Ovary (tissue), 9 donors: ENCODE measurements around the gene TBC1D22B. TPM values are rescaled to one million over a fixed set of nuclear protein-coding genes. Genes with fewer than 3 reads are reported as not detected.

Experiments used
- DNase-seq, 5 donors: peaks; one replicate each; pipeline ENCODE4 v3.0.0-alpha.2; 2019 to 2020
- H3K27ac ChIP-seq, 2 donors: fragments of 200-600 bp; one replicate each; pipeline versions ENCODE4 v1.5.1 to v1.8.0; 2019 to 2022
- H3K27me3 ChIP-seq: fragments of 200-600 bp; one replicate; pipeline ENCODE4 v1.8.0; 2022
- H3K36me3 ChIP-seq: fragments of 200-600 bp; sonication (generic); one replicate; pipeline ENCODE4 v1.5.1; 2019
- H3K4me1 ChIP-seq: one replicate; pipeline ENCODE4 v1.8.1; 2013; ENCODE audit warnings: mild to moderate bottlenecking, moderate library complexity; ENCODE audit not compliant: insufficient read depth
- H3K4me3 ChIP-seq: fragments of 200-600 bp; sonication (generic); one replicate; pipeline ENCODE4 v1.5.1; 2017
- H3K9me3 ChIP-seq, 2 donors: fragments of 200-600 bp in 1 of 2; sonication (generic) in 1 of 2; one replicate each; pipeline versions ENCODE4 v1.5.1 to v1.8.1; 2013 to 2019; ENCODE audit warnings: mild to moderate bottlenecking in 1 of 2, moderate library complexity in 1 of 2
- CTCF ChIP-seq, 3 donors: fragments of 450-650 bp in 2 of 3; fragments of 200-600 bp in 1 of 3; IDR thresholded peaks; one replicate each; pipeline versions ENCODE4 v1.5.1 to v1.8.0; 2016 to 2022; ENCODE audit warnings: antibody characterized with exemption in 3 of 3, mild to moderate bottlenecking in 1 of 3
- EP300 ChIP-seq: sonication (generic); formaldehyde crosslinking; IDR thresholded peaks from one replicate; pipeline ENCODE4 v1.6.1; 2017; ENCODE audit warnings: antibody characterized with exemption
- POLR2A ChIP-seq: fragments of 450-650 bp; IDR thresholded peaks from one replicate; pipeline ENCODE4 v1.6.1; 2017; ENCODE audit warnings: antibody characterized with exemption, mild to moderate bottlenecking, moderate library complexity
- WGBS, 3 donors: extraction: QIAGEN DNeasy Blood & Tissue Kit in 1 of 3; methylation state at CpG; one replicate each; pipeline versions ENCODE4 v1.1.5 to v1.1.7; 2013 to 2017; 5-methylcytosine and 5-hydroxymethylcytosine counted together
- intact Hi-C, 4 donors: fragments of 100-400 bp; cut with DNase I; formaldehyde crosslinking; loops; one replicate each; pipeline versions ENCODE4 v1.11.0 to v1.15.1; 2022 to 2023
- polyA plus RNA-seq, 2 donors: library from polyadenylated mRNA; stranded (reverse); fragments of 200-250 nt in 1 of 2; fragments of 350-450 nt in 1 of 2; fragmentation: Illumina TruSeq in 1 of 2; extraction: RNeasy Lipid Tissue Mini Kit (QIAGEN cat#74804) in 1 of 2; gene quantifications; one replicate each; pipeline ENCODE4 v1.2.3, GENCODE V29; 2013 to 2014
- total RNA-seq, 7 donors: library from RNA; depleted of rRNA in 2 of 7; stranded (reverse); fragments of >200 nt in 2 of 7; fragmentation: NEBNext Ultra II Directional in 3 of 7; extraction: Animal tissue kit (Norgen Biotek cat#: 25700) in 3 of 7; gene quantifications; one replicate each; pipeline versions ENCODE4 v1.1.0 to v1.2.4, GENCODE V29; 2016 to 2023
- donor health status: DM: no; HTN: no; CAD: no; lungs with moderate emphysema.
- donor health status: DM: no; HTN: no; CAD: no.
- donor health status: Bipolar disorder and iron deficiency.
- donor health status: DM: yes; HTN: yes; CAD: no.
- donor health status: DM: no; HTN: no; CAD: no.
- donor health status: DM: yes; HTN: yes; CAD: no.

TBC1D22B gene
- total and polyA plus RNA-seq, 9 donors, result 7.4 to 17.7 (median 12.8) TPM

DNA sequence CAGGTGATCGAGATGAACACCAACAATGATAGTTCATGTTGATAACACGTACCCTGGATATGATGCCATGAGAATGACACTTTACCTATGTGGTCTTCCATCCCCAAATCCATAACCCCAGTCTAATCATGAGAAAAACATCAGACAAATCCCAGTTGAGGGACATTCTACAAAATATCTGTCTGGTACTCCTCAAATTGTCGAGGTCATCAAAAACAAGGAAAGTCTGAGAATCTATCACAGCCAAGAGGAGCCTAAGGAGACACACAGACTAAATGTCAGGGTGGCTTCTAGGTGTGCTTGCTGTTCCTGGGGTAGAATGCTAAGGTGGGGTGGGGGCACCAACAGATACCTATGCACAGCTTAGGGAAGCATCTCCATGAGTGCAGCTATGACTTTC lies 93.5 kb downstream of the TBC1D22B start:
- Histone ChIP-seq H3K4me1 (peaks cover 2% of the 10 kb centered on the region), H3K4me3 (no peak overlapping the region)
- no peak for TF ChIP-seq POLR2A
- TF ChIP-seq EP300, result no peak
- no peak for TF ChIP-seq CTCF (IDR thresholded peaks at IDR 0.05)

GRCh38 chr6:37352384-37352783 lies 94.8 kb downstream of the TBC1D22B start:
- no peaks in the 10 kb centered on the region for H3K27me3 ChIP-seq
- WGBS, 3 donors, result 90 to 98% (median 91%) methylated on average over 3 of the region's 3 CpGs
- H3K4me1 ChIP-seq, result peaks cover 2% of the 10 kb centered on the region
- no peaks in the 10 kb centered on the region for H3K36me3 ChIP-seq
- TF ChIP-seq POLR2A (no peak), CTCF (IDR thresholded peaks at IDR 0.05) (no peak)
- no peaks in the 10 kb centered on the region for H3K9me3 ChIP-seq
- no peak for DNase-seq
- no peak overlapping the region for H3K4me3 ChIP-seq
- intact Hi-C loops, result no loop called here
- H3K27ac ChIP-seq, result no peak overlapping the region

More for the DNA sequence above, 93.5 kb downstream of the TBC1D22B start:
- 84 to 94% (median 93%) methylated on average over 3 of the region's 3 CpGs for WGBS, 3 donors
- Histone ChIP-seq H3K36me3 (no peaks in the 10 kb centered on the region), H3K27ac (no peak overlapping the region), H3K27me3 (no peaks in the 10 kb centered on the region), H3K9me3 (no peaks in the 10 kb centered on the region)
- DNase-seq, result no peak
- intact Hi-C loops, result no loop called here

GRCh38 chr6:37353761-37354525 lies 96.4 kb downstream of the TBC1D22B start, which contains the start of gene RNF8:
Gene RNF8 (plus strand): TSS chr6:37353983. CDS start chr6:37354165, 182 bp downstream.
- TF ChIP-seq POLR2A (no peak), EP300 (no peak), CTCF (IDR thresholded peaks at IDR 0.05) (no peak)
- intact Hi-C loops, result no loop called here
- Histone ChIP-seq H3K27me3 (no peaks in the 10 kb centered on the region), H3K36me3 (no peaks in the 10 kb centered on the region), H3K4me3 (peak within 1 kb of the TSS; percentile 74), H3K4me1 (peaks cover 2% of the 10 kb centered on the region), H3K9me3 (no peaks in the 10 kb centered on the region), H3K27ac (peak within 1 kb of the TSS; percentile 17 to 47)
- DNase-seq, result peak; percentile 89 to 95 (median 91)
- 0 to 1% (median 1%) methylated on average over 54 of the region's 54 CpGs for WGBS, 3 donors

- Histone ChIP-seq H3K4me1 (peaks cover 2% of the 10 kb centered on the region), H3K27ac (peak overlapping the region; percentile 17 to 47), H3K36me3 (no peaks in the 10 kb centered on the region), H3K9me3 (no peaks in the 10 kb centered on the region), H3K4me3 (peak overlapping the region; percentile 74), H3K27me3 (no peaks in the 10 kb centered on the region)
- intact Hi-C loops, result no loop called here
- peak; percentile 43 to 70 (median 52) for DNase-seq
- 3% methylated on average over 44 of the region's 44 CpGs for WGBS, 3 donors
- no peak for TF ChIP-seq CTCF (IDR thresholded peaks at IDR 0.05)
- no peak for TF ChIP-seq POLR2A
- no peak for TF ChIP-seq EP300
Observed at GRCh38 chr6:37354526-37355384, 97.2 kb downstream of the TBC1D22B start.
